Ishikawa (cell line): ENCODE results near the gene CXorf65.

ENCODE experiments used
- CEBPB ChIP-seq: IDR thresholded peaks from 2 replicates; pipeline ENCODE4 v1.6.1; 2012
- CREB1 ChIP-seq: IDR thresholded peaks from 2 replicates; pipeline ENCODE4 v1.6.1; 2012; ENCODE audit warnings: low read depth
- EGR1 ChIP-seq: IDR thresholded peaks from 2 replicates; pipeline ENCODE4 v1.6.1; 2012
- EP300 ChIP-seq: IDR thresholded peaks from 2 replicates; pipeline ENCODE4 v1.6.1; 2012; ENCODE audit warnings: borderline replicate concordance
- FOXM1 ChIP-seq: IDR thresholded peaks from 2 replicates; pipeline ENCODE4 v1.6.1; 2012; ENCODE audit warnings: low read depth, borderline replicate concordance
- NFIC ChIP-seq: IDR thresholded peaks from 2 replicates; pipeline ENCODE4 v1.6.1; 2012
- RAD21 ChIP-seq: IDR thresholded peaks from 2 replicates; pipeline ENCODE4 v1.6.1; 2012; ENCODE audit warnings: low read depth
- TAF1 ChIP-seq: IDR thresholded peaks from 2 replicates; pipeline ENCODE4 v1.6.1; 2012; ENCODE audit warnings: low read depth, mild to moderate bottlenecking
- TCF12 ChIP-seq: IDR thresholded peaks from 2 replicates; pipeline ENCODE4 v1.6.1; 2012; ENCODE audit warnings: low read depth
- TEAD4 ChIP-seq: IDR thresholded peaks from 2 replicates; pipeline ENCODE4 v1.6.1; 2012
- YY1 ChIP-seq: IDR thresholded peaks from 2 replicates; pipeline ENCODE4 v1.6.1; 2012; ENCODE audit warnings: low read depth
- ZBTB7A ChIP-seq: IDR thresholded peaks from 2 replicates; pipeline ENCODE4 v1.6.1; 2012; ENCODE audit warnings: low read depth
- TF ChIP-seq, protein P1 (sequence below): IDR thresholded peaks from 2 replicates; pipeline ENCODE4 v1.6.1; 2012
- TF ChIP-seq, protein P2 (sequence below): IDR thresholded peaks from 2 replicates; pipeline ENCODE4 v1.6.1; 2012; ENCODE audit warnings: low read depth, mild to moderate bottlenecking
- TF ChIP-seq, protein P3 (sequence below): IDR thresholded peaks from 2 replicates; pipeline ENCODE4 v1.6.1; 2012

The CXorf65 gene

DNA sequence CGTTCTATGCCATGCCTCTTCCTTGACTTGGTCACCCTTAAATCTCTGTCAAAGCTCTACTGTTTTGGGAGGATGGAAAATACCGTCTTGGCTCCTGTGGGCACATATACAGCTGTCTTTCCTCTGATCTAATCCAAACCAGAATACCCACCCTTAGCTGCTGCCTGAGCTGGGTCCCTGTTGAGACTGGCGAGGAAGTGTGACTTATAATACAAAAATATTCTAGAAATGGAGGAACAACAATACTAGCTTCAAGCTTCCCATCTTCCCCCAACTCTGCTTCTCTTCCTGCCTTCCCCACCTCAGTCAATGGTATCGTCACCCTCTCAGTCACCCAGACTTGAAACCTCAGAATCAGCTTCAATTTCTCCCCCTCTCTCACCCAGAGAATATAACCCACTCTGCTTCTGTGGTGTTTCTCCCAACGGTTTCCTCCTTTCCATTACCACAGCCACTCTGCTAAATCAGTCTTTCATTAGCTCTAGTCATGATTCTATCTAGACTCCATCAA lies 5.4 kb upstream of the CXorf65 start:
- TF ChIP-seq CREB1 (no peak), CEBPB (no peak)

DNA sequence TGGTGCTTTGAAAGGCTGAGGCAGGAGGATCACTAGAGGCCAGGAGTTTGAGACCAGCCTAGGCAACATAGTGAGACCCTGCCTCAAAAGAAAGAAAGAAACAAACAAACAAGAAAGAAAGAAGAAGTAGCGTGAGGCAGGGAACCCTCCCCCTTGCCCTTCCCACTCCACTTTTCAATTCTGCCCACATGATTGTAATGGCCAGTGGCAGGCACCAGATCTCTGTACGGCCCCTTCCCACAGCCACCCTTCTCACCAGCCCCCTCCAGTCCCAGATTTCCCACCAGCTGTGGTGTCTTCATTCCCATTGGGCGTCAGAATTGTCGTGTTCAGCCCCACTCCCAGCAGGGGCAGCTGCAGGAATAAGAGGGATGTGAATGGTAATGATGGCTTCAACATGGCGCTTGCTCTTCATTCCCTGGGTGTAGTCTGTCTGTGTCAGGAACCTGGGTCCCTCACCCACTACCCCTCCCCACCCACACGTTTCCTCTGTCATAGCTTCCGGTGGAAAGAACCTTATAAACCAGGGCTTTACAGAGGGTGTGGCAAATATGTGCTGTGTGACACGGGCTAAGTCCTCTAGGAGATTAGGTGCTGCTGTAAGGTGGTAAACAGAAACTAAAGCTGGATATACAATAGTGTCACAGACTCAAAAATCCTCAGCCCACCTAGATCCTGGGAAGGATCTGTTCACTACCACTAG lies 4.8 kb upstream of the CXorf65 start, which contains the start of gene IL2RG:
TSS of gene IL2RG (minus strand) at position 437 of the 703 bp plus-strand sequence. CDS start at position 399, 38 bp downstream.
- TF ChIP-seq TCF12 (no peak), ZBTB7A (no peak), TAF1 (no peak)

DNA sequence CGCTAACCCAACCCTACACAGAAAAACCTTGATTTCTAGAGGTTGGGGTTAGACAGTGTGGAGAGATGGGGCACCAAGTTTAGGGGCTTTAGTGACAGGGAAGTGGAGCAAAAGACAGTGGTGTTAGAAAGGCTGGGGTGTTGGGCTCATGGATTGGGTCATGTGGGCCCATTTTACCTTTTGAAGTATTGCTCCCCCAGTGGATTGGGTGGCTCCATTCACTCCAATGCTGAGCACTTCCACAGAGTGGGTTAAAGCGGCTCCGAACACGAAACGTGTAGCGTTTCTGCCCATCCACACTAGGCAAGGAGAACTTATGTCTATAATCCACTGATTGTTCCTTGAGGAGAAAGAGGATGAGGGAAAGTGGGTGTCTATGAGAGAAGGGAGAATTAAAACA lies 2.5 kb upstream of the CXorf65 start:
- no peak for TF ChIP-seq TAF1
- no peak for TF ChIP-seq TEAD4
- TF ChIP-seq RAD21, result no peak
- no peak for TF ChIP-seq CREB1
- TF ChIP-seq, protein P1, sequence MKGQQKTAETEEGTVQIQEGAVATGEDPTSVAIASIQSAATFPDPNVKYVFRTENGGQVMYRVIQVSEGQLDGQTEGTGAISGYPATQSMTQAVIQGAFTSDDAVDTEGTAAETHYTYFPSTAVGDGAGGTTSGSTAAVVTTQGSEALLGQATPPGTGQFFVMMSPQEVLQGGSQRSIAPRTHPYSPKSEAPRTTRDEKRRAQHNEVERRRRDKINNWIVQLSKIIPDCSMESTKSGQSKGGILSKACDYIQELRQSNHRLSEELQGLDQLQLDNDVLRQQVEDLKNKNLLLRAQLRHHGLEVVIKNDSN, result no peak
- no peak for TF ChIP-seq TCF12
- no peak for TF ChIP-seq EGR1
- TF ChIP-seq, protein P2, sequence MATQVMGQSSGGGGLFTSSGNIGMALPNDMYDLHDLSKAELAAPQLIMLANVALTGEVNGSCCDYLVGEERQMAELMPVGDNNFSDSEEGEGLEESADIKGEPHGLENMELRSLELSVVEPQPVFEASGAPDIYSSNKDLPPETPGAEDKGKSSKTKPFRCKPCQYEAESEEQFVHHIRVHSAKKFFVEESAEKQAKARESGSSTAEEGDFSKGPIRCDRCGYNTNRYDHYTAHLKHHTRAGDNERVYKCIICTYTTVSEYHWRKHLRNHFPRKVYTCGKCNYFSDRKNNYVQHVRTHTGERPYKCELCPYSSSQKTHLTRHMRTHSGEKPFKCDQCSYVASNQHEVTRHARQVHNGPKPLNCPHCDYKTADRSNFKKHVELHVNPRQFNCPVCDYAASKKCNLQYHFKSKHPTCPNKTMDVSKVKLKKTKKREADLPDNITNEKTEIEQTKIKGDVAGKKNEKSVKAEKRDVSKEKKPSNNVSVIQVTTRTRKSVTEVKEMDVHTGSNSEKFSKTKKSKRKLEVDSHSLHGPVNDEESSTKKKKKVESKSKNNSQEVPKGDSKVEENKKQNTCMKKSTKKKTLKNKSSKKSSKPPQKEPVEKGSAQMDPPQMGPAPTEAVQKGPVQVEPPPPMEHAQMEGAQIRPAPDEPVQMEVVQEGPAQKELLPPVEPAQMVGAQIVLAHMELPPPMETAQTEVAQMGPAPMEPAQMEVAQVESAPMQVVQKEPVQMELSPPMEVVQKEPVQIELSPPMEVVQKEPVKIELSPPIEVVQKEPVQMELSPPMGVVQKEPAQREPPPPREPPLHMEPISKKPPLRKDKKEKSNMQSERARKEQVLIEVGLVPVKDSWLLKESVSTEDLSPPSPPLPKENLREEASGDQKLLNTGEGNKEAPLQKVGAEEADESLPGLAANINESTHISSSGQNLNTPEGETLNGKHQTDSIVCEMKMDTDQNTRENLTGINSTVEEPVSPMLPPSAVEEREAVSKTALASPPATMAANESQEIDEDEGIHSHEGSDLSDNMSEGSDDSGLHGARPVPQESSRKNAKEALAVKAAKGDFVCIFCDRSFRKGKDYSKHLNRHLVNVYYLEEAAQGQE, result no peak
- no peak for TF ChIP-seq EP300
- TF ChIP-seq, protein P3, sequence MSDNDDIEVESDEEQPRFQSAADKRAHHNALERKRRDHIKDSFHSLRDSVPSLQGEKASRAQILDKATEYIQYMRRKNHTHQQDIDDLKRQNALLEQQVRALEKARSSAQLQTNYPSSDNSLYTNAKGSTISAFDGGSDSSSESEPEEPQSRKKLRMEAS, result no peak
- TF ChIP-seq FOXM1, result no peak
- no peak for TF ChIP-seq NFIC
- TF ChIP-seq ZBTB7A, result no peak
- no peak for TF ChIP-seq CEBPB
- TF ChIP-seq YY1, result no peak

DNA sequence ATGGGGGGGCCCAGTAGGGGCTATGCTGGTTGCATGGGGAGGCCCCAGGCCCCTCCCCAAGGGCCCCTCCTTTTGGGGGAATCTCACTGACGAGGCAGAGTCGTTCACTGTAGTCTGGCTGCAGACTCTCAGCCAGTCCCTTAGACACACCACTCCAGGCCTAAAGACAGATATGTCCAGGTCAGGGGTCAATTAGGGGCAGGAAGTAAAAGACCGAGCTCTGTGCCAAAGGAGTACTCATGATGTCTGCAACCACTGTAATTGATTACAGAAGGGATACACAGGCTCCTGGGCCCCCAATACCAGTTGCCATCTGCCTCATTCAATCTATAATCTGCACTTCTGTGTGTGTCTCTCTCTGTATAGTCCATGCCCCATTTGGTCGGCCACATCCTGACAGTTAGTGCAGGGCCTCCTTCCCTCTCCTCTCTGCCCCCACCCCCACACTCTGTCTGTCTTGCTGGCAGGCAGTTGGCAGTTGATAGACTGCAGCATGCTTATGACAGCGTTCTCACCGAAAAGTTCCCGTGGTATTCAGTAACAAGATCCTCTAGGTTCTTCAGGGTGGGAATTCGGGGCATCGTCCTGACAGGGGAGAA lies 1.3 kb upstream of the CXorf65 start:
- TF ChIP-seq, protein P2, result no peak
- no peak for TF ChIP-seq CEBPB
- TF ChIP-seq TAF1, result no peak
- TF ChIP-seq TEAD4, result no peak
- no peak for TF ChIP-seq NFIC

DNA sequence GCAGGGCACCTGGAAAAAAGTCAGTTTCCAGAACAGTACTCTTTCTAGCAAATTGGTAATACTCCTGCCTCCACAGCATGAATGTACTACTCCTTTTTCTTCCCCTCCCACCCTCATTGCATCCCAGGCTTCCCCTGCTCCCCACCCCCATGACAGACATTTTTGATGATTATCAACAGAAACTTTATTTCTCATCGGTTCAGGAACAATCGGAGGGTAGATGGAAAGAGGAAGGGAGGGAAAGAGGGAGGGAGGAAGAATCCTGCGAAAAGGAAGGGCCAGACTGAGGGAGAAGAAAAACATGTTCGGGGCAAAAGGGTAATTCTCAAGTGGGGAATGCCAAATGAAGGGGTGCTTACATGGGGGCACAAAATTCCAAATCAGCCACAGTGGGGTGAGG lies 705 bp upstream of the CXorf65 start:
- TF ChIP-seq EGR1 (no peak), TEAD4 (no peak), EP300 (no peak), RAD21 (no peak), TAF1 (no peak), CREB1 (no peak)
- TF ChIP-seq, protein P2, result no peak
- TF ChIP-seq, protein P1, result no peak
